GM13977 (cell line): Measurements from ENCODE around the gene ERC2.

Experiments
- DNase-seq: peaks from one replicate; pipeline ENCODE4 v3.0.0; 2012; ENCODE audit warnings: low spot score
- in situ Hi-C: fragments of 300-500 bp; cut with MboI; formaldehyde crosslinking; loops from one replicate; pipeline ENCODE4 v1.12.0; 2022; ENCODE audit warnings: low sequenced_read_pairs, low pct_unique_long_range_greater_than_20kb, mixed read lengths, inconsistent platforms; ENCODE audit not compliant: unreplicated experiment
- TF ChIP-seq, protein P1 (sequence below): IDR thresholded peaks from 2 replicates; pipeline ENCODE4 v1.5.1; 2012; ENCODE audit warnings: mild to moderate bottlenecking, control low read depth; ENCODE audit not compliant: insufficient read depth; ENCODE audit errors: extremely low read depth, missing control alignments

Gene ERC2

DNA sequence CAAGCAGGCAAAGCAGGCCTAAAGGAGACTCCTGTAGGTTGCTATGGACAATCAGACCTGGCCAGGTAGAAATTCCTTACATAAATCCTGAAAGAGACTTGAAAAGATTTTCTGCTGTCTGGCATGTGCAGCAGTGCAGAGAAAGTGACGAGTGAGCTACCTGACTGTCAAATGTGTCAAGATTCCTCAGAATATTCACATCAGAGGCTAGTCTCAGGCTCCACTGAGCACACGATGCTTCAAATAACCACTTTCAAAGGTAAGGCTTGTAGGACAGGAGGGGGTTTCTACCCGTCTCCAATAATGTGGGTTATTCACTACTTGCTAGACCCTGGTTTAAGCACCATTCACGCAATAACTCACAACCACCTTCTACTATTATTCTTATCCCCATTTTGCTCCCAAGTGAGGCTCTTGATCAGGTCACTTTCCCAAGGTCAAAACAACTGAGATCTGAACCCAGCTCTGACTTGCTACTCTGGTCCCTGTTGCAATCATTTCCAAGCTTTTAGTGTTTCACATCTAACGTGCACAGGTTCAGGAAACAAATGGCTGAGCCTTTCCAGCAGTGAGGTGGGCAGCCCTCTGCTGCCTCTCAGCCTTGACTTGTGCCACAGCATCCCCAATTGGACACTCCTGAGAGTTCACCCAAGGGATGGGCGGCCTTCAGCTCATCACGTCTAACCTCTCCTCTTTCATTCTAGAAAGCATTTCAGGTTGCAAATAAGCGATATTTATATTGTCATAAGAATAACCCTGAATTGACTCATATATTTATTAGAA lies 651.3 kb downstream of the ERC2 start:
- TF ChIP-seq, protein P1, sequence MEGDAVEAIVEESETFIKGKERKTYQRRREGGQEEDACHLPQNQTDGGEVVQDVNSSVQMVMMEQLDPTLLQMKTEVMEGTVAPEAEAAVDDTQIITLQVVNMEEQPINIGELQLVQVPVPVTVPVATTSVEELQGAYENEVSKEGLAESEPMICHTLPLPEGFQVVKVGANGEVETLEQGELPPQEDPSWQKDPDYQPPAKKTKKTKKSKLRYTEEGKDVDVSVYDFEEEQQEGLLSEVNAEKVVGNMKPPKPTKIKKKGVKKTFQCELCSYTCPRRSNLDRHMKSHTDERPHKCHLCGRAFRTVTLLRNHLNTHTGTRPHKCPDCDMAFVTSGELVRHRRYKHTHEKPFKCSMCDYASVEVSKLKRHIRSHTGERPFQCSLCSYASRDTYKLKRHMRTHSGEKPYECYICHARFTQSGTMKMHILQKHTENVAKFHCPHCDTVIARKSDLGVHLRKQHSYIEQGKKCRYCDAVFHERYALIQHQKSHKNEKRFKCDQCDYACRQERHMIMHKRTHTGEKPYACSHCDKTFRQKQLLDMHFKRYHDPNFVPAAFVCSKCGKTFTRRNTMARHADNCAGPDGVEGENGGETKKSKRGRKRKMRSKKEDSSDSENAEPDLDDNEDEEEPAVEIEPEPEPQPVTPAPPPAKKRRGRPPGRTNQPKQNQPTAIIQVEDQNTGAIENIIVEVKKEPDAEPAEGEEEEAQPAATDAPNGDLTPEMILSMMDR, result no peak
- in situ Hi-C loops, result no loop called here
- DNase-seq, result no peak

DNA sequence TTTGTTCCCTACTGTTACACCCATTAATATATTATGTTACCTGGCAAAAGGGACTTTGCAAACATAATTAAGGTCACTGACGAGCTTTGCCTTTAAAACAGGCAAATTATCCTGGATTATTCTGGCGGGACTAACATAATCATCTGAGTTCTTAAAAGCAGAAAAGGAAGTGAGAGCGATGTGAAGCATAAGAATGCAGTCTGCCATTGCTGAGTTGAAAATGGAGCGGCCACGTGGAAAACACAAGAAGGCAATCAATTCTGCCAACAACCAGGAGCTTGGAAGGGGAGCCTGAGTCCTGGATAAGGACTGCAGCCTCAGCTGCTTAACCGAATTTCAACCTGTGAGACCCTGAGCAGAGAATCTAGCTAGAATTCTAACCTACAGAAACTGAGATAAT lies 653.0 kb downstream of the ERC2 start:
- in situ Hi-C loops, result no loop called here

DNA sequence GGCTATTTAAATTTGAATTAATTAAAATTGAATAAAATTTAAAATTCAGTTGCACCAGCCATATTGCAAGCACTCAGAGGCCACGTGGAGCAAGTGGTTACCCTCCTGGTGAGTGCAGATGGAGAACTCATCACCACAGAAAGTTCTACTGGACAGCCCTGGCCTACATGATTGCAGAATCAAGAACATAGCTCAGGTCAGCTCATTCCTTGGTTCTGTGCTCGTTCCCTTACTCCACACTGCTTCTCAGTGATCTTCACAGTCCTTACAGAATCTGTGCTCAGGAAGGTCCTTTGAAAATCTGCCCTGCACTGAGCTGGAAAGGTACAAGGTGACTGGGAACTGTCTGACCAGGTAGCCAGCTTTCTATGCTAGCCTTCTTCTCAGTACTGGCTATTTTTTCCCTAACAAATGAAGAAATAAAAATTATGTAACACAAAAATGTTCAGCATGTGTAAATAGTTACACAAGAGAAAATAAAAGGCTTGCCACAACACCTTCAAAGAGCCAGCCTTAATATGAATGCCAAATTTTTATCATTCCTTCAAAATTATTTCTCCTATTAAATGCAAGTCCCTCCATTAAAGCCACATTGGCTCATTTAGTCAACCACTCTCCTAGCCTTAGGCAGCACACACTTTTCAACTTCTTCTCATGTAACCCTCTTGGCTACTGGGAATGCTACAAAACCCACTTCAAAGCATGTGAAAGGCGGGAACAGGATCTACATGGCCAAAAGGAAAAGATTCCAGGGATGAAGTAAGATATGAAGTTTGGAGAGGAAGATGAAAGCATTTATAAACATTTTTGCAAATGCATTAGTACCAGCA lies 654.8 kb downstream of the ERC2 start:
- TF ChIP-seq, protein P1, result no peak
- in situ Hi-C loops, result no loop called here
- no peak for DNase-seq

More for the DNA sequence above, 653.0 kb downstream of the ERC2 start:
- TF ChIP-seq, protein P1, result no peak
- DNase-seq, result no peak

DNA sequence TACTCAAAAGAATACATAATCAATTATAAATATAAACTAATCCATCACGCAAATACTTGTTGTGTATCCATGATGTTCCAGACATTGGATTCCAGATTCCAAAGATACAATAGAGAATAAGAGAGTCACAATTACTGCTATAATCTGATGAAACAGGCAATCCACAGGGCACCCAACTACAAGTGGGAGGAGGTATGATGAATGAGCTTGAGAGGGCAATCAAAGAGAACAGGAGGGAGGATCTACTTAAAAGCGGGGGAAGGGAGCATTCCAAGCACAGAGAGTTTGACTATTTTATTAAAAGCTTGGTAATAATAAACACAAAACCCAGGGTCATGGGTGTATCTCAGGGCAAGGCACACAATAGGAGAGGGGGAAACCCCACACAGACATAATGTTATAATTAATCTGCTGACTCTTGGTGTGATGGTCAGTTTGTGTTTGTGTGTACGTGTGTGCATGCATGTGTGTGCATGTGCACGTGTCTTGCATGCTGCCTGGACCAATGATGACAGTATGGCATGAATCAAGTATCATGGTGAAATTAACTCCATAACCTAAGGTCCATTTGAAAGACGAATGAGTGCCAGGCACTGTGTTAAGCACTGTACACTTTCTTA lies 655.8 kb downstream of the ERC2 start:
- in situ Hi-C loops, result no loop called here
- TF ChIP-seq, protein P1, result no peak
- no peak for DNase-seq

DNA sequence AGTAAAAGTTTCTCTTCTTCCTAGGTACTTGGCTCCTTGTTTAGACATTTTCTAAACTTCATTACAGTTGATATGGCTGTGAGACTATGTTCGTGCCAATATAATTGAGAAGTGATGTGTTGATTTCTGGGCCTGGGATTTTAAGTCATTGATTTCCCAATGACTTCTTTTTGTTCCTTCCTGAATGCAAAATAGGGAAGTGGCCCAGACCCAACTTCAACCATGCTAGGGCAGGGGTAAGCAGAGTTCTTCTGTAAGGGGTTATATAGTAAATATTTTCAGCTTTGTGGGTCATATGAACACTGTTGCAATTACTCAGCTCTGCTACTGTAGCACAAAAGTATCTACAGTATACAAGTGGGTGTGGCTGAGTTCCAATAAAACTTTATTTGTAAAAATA lies 661.1 kb downstream of the ERC2 start:
- in situ Hi-C loops, result no loop called here
- TF ChIP-seq, protein P1, result no peak
- DNase-seq, result no peak

DNA sequence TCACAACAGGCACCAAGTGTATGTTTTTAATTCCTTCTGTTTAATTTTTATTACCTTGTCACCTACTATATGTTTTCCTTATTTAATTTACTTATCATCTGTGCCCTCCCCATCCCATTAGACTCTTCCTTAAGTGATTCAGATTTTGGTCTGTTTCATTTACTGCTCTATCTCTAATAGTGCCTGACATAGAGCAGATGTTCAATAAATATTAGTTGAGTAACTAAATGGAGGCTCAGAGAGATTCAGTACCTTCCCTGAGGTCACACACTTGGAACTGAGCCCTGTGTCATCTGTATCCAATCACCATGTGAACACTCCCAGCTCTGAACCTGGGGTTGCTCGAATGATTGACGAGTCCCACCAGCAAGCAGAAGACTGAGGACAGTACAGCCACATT lies 663.1 kb downstream of the ERC2 start:
- DNase-seq, result no peak
- TF ChIP-seq, protein P1, result no peak
- in situ Hi-C loops, result no loop called here
